Lower lobe of right lung (tissue), 2 donors: Measurements from ENCODE around the gene ZNF454. TPM values are rescaled to one million over a fixed set of nuclear protein-coding genes. Genes with fewer than 3 reads are reported as not detected.

Source experiments
- ATAC-seq, 2 donors: fragments of 200-7000 bp; cut with Tn5 transposase; one replicate each; pipeline ENCODE4 v1.9.1; 2020 to 2022; ENCODE audit warnings: mild to moderate bottlenecking in 2 of 2, moderate library complexity in 2 of 2
- DNase-seq: peaks from one replicate; pipeline ENCODE4 v3.0.0-alpha.2; 2020
- H3K27ac ChIP-seq: fragments of 200-600 bp; one replicate; pipeline ENCODE4 v1.8.0; 2022
- H3K27me3 ChIP-seq: fragments of 200-600 bp; one replicate; pipeline ENCODE4 v1.8.0; 2022; ENCODE audit warnings: low read depth
- H3K36me3 ChIP-seq: fragments of 200-600 bp; one replicate; pipeline ENCODE4 v1.8.0; 2022; ENCODE audit warnings: mild to moderate bottlenecking
- H3K4me1 ChIP-seq: fragments of 200-600 bp; one replicate; pipeline ENCODE4 v1.8.0; 2022
- H3K4me3 ChIP-seq: fragments of 200-600 bp; one replicate; pipeline ENCODE4 v1.8.0; 2022; ENCODE audit warnings: mild to moderate bottlenecking
- H3K9me3 ChIP-seq: fragments of 200-600 bp; one replicate; pipeline ENCODE4 v1.8.0; 2022
- CTCF ChIP-seq: fragments of 200-600 bp; IDR thresholded peaks from one replicate; pipeline ENCODE4 v1.8.0; 2022; ENCODE audit warnings: antibody characterized with exemption, mild to moderate bottlenecking
- intact Hi-C: fragments of 100-400 bp; cut with DNase I; formaldehyde crosslinking; loops from one replicate; pipeline ENCODE4 v1.11.0; 2022
- total RNA-seq: library from RNA; stranded (reverse); fragmentation: NEBNext Ultra II Directional; extraction: Animal tissue kit (Norgen Biotek cat#: 25700); gene quantifications from one replicate; pipeline ENCODE4 v1.2.1, GENCODE V29; 2021
- donor health status: DM: no; HTN: yes; CAD: no; lungs with severe emphysema.

ZNF454 gene
- total RNA-seq, 1 donor from 2014 or later: 2.6 TPM

DNA sequence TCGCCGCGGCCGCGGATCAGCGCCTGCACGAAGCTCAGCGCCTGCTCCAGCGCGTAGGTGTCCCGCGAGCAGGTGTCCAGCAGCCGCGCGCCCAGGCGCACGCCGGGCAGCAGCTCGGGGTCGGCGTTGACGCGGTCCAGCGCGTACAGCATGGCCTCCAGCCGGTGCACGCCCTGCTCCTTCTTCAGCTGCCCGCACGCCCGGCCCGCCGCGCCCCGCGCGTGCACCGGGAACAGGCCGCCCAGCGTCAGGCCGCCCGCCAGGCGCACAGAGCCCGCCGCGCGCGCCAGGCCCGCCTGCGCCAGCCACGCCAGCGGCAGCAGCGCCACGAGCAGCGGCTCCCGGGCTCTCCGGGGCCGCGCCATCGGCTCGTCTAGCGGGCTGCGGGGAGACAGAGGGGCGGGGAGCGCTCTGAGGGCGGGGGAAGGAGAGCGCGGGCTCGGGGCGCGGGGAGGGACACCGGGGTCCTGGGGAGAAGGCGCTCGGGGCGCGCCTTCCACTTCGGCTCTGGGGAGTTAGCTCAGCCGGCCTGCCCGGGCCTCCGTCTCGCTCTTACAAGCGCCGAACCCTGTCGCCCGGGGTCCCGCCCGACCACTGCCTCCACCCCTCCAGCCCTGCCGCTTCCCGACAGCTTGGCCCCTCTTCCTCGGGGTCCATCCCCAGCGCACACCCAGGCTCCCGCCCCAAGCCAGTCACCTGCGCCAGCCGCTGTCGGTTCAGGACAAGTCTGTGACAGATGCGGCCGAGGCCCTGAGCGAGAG is 53.8 kb downstream of the ZNF454 start, which contains the start of gene GRM6:
TSS of gene GRM6 (minus strand) at position 741 of the 761 bp plus-strand sequence. CDS start at position 365, 376 bp downstream.
- ATAC-seq (no peak), DNase-seq (no peak)
- no peak for TF ChIP-seq CTCF
- no peak within 1 kb of the TSS for H3K4me3 ChIP-seq
- intact Hi-C loops: no loop called here
- H3K9me3 ChIP-seq: no peaks in the 10 kb centered on the region
- peaks cover 34% of the 10 kb centered on the region for H3K27me3 ChIP-seq
- H3K36me3 ChIP-seq: no peaks in the 10 kb centered on the region
- H3K4me1 ChIP-seq: no peaks in the 10 kb centered on the region
- H3K27ac ChIP-seq: no peak within 1 kb of the TSS

- no peak for DNase-seq
- Histone ChIP-seq H3K9me3 (no peaks in the 10 kb centered on the region), H3K4me1 (no peaks in the 10 kb centered on the region), H3K27ac (no peak overlapping the region), H3K27me3 (peaks cover 34% of the 10 kb centered on the region), H3K4me3 (no peak overlapping the region), H3K36me3 (no peaks in the 10 kb centered on the region)
- intact Hi-C loops: no loop called here
- ATAC-seq: no peak
- TF ChIP-seq CTCF: no peak
Observed at GRCh38 chr5:178995341-178995690, 54.3 kb downstream of the ZNF454 start.

DNA sequence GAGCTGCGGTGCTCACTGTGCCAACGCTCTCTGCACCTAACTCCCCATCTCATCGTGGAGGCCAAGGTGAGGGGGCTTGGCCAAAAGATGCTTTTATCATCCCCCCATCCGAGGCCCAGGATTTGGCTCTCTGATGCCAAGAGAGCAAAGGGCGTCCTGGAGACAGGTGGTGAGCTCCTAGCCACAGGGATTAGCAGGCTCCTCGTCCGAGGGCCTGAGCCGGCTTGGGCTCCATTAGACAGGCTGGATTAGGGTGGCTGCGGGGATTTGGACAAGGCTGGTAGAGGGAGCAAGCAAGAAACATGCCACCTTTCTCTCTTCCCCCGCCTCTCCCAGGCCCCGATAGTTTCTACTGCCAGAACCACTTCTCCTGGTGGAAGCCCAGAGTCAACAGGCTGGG is 55.2 kb downstream of the ZNF454 start:
- Histone ChIP-seq H3K27me3 (peaks cover 34% of the 10 kb centered on the region), H3K27ac (no peak overlapping the region), H3K4me1 (no peaks in the 10 kb centered on the region), H3K9me3 (no peaks in the 10 kb centered on the region), H3K36me3 (no peaks in the 10 kb centered on the region), H3K4me3 (no peak overlapping the region)
- TF ChIP-seq CTCF: no peak
- intact Hi-C loops: no loop called here
- ATAC-seq (no peak), DNase-seq (no peak)

DNA sequence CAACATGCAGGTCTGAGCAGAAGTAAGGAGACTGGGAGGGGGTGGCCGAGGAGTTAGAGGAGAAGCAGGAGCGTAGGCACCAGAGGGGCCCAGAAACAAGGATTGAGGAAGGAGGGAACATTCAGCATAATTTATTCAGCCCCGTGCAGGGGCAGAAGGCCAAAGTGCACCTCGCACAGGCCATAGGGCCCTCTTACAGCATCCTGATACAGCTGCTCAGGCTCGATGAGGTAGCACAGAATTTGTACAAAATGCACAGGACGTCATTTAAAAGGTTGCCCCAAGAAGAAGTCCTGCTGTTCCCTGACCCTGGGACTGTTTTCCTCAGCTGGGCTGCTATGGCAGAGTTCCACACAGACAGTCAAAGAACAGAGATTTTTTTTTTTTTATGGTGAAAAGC is 56.2 kb downstream of the ZNF454 start:
- TF ChIP-seq CTCF: no peak
- no peaks in the 10 kb centered on the region for H3K9me3 ChIP-seq
- H3K4me3 ChIP-seq: no peak overlapping the region
- no peaks in the 10 kb centered on the region for H3K36me3 ChIP-seq
- no peak for DNase-seq
- ATAC-seq: no peak
- no peak overlapping the region for H3K27ac ChIP-seq
- peaks cover 34% of the 10 kb centered on the region for H3K27me3 ChIP-seq
- intact Hi-C loops: no loop called here
- no peaks in the 10 kb centered on the region for H3K4me1 ChIP-seq

GRCh38 chr5:178998441-178998840 is 57.4 kb downstream of the ZNF454 start:
- H3K27me3 ChIP-seq: peaks cover 30% of the 10 kb centered on the region
- no peak for TF ChIP-seq CTCF
- H3K4me3 ChIP-seq: no peak overlapping the region
- no peaks in the 10 kb centered on the region for H3K9me3 ChIP-seq
- ATAC-seq (no peak), DNase-seq (no peak)
- no peak overlapping the region for H3K27ac ChIP-seq
- intact Hi-C loops: no loop called here
- H3K4me1 ChIP-seq: no peaks in the 10 kb centered on the region
- H3K36me3 ChIP-seq: no peaks in the 10 kb centered on the region
